ENCODE data around the gene C1QB. TPM values are rescaled to one million over a fixed set of nuclear protein-coding genes. Genes with fewer than 3 reads are reported as not detected.

C1QB gene
- total and polyA plus RNA-seq, 2 donors (not counting 1 experiment from before 2014, with no cell fraction given), result 0.16 TPM; not detected in 1

- Mint-ChIP-seq H3K27me3 (peaks cover 19% of the 10 kb centered on the region), H3K4me1 (no peaks in the 10 kb centered on the region), H3K27ac (no peak overlapping the region), H3K9me3 (ENCODE audit: insufficient read depth) (no peaks in the 10 kb centered on the region), H3K4me3 (no peak overlapping the region)
- ChIA-PET POLR2A (no interaction called here), CTCF (interaction anchor here (0.7 to 1.6 kb wide), 2 partner anchors 59 to 218 kb away, joined by 3 to 9 read pairs; no protein-coding TSS in a partner anchor)
- no peaks in the 10 kb centered on the region for H3K79me2 ChIP-seq (ENCODE audit: control insufficient read depth, insufficient read depth, low read length)
- intact Hi-C loops (cut with micrococcal nuclease), result no loop called here
- peaks cover 0 to 24% (median 0%) of the 10 kb centered on the region in 4 experiments for H3K27me3 ChIP-seq (replicated peaks in 1 of 4; ENCODE audit: control extremely low read depth in 1 of 4, control insufficient read depth in 3 of 4, insufficient read depth in 4 of 4, low read length in 3 of 4)
- H3K9me3 ChIP-seq (ENCODE audit: control extremely low read depth in 1 of 3, control insufficient read depth in 2 of 3, insufficient read depth in 1 of 3, low read length in 2 of 3), result peaks cover 0 to 15% (median 0%) of the 10 kb centered on the region in 3 donors
- TF ChIP-seq CTCF (IDR thresholded peaks at IDR 0.05), result no peak
- no peak for TF ChIP-seq EZH2 (IDR thresholded peaks at IDR 0.05; ENCODE audit: borderline replicate concordance, insufficient read depth, low read depth, low read length, poor library complexity, severe bottlenecking)
- H3K36me3 ChIP-seq (replicated peaks in 1 of 2; ENCODE audit: control extremely low read depth in 1 of 2, control insufficient read depth in 1 of 2, extremely low read depth in 1 of 2, insufficient read depth in 2 of 2, low read length in 1 of 2), result no peaks in the 10 kb centered on the region
- no peak overlapping the region for H3K4me3 ChIP-seq (ENCODE audit: control extremely low read depth in 1 of 5, extremely low read depth in 1 of 5, insufficient read depth in 1 of 5, low read depth in 2 of 5, low read length in 4 of 5)
- H3K27ac ChIP-seq (ENCODE audit: low read length in 2 of 2), result no peak overlapping the region
- peaks cover 0 to 4% of the 10 kb centered on the region in 2 donors for H3K4me1 ChIP-seq (ENCODE audit: control insufficient read depth in 2 of 2, insufficient read depth in 2 of 2, low read length in 2 of 2)
- no peak overlapping the region for H3K4me2 ChIP-seq (replicated peaks; ENCODE audit: low read depth, low read length, poor library complexity, severe bottlenecking)
- no peaks in the 10 kb centered on the region for H4K20me1 ChIP-seq (ENCODE audit: control insufficient read depth, insufficient read depth, low read length, poor library complexity, severe bottlenecking)
- H3K9ac ChIP-seq (ENCODE audit: low read length), result no peak overlapping the region
- DNase-seq, result no peak
- H2AFZ ChIP-seq (ENCODE audit: insufficient read depth, low read depth, low read length, poor library complexity, severe bottlenecking), result no peak overlapping the region
- 21% methylated on average over 5 of the region's 8 CpGs for WGBS (ENCODE audit: insufficient coverage)
- no peak for ATAC-seq (ENCODE audit: low read depth)
Measured at GRCh38 chr1:22639286-22639685, 13.8 kb upstream of the C1QB start.

DNA sequence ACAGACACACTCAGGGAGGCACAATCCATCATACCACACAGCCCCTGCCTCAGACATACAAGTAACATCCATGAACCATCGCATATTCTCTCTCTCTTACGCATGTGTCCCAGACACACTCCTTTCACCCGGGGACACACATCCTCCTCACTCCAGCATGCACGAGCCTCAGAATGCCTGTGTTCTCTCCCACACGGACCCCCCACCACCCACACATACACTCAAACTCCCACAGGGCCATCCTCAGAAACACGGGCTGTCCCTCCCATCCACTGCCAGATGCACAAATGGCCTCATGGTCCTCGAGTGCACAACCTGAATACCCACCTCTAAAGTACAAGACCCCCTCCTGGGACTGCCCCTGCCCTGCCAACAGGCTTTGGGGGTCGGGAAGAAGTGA is 11.8 kb upstream of the C1QB start:
- Mint-ChIP-seq H3K9me3 (ENCODE audit: insufficient read depth) (no peaks in the 10 kb centered on the region), H3K4me1 (no peaks in the 10 kb centered on the region), H3K4me3 (no peak overlapping the region), H3K27me3 (peaks cover 24% of the 10 kb centered on the region), H3K27ac (no peak overlapping the region)
- no peak overlapping the region for H3K4me2 ChIP-seq (replicated peaks; ENCODE audit: low read depth, low read length, poor library complexity, severe bottlenecking)
- H3K79me2 ChIP-seq (ENCODE audit: control insufficient read depth, insufficient read depth, low read length), result no peaks in the 10 kb centered on the region
- CTCF ChIA-PET, result interaction anchor here (1.1 to 3.2 kb wide), 4 partner anchors 46 to 510 kb away, joined by 3 to 26 read pairs (median 6); no protein-coding TSS in a partner anchor
- ATAC-seq (ENCODE audit: low read depth), result no peak
- TF ChIP-seq EZH2 (IDR thresholded peaks at IDR 0.05; ENCODE audit: borderline replicate concordance, insufficient read depth, low read depth, low read length, poor library complexity, severe bottlenecking) (no peak), CTCF (IDR thresholded peaks at IDR 0.05) (no peak)
- H3K36me3 ChIP-seq (replicated peaks in 1 of 2; ENCODE audit: control extremely low read depth in 1 of 2, control insufficient read depth in 1 of 2, extremely low read depth in 1 of 2, insufficient read depth in 2 of 2, low read length in 1 of 2), result no peaks in the 10 kb centered on the region
- 70% methylated on average over 8 of the region's 8 CpGs for WGBS (ENCODE audit: insufficient coverage)
- H3K4me3 ChIP-seq (ENCODE audit: control extremely low read depth in 1 of 5, extremely low read depth in 1 of 5, insufficient read depth in 1 of 5, low read depth in 2 of 5, low read length in 4 of 5), result no peak overlapping the region
- no peak for DNase-seq
- POLR2A ChIA-PET, result no interaction called here
- intact Hi-C loops (cut with micrococcal nuclease), result no loop called here
- peaks cover 0 to 24% (median 0%) of the 10 kb centered on the region in 4 experiments for H3K27me3 ChIP-seq (replicated peaks in 1 of 4; ENCODE audit: control extremely low read depth in 1 of 4, control insufficient read depth in 3 of 4, insufficient read depth in 4 of 4, low read length in 3 of 4)
- H3K9ac ChIP-seq (ENCODE audit: low read length), result no peak overlapping the region
- H3K4me1 ChIP-seq (ENCODE audit: control insufficient read depth in 2 of 2, insufficient read depth in 2 of 2, low read length in 2 of 2), result peaks cover 0 to 4% of the 10 kb centered on the region in 2 donors
- no peaks in the 10 kb centered on the region for H4K20me1 ChIP-seq (ENCODE audit: control insufficient read depth, insufficient read depth, low read length, poor library complexity, severe bottlenecking)
- H2AFZ ChIP-seq (ENCODE audit: insufficient read depth, low read depth, low read length, poor library complexity, severe bottlenecking), result no peak overlapping the region
- no peak overlapping the region for H3K27ac ChIP-seq (ENCODE audit: low read length in 2 of 2)
- H3K9me3 ChIP-seq (ENCODE audit: control extremely low read depth in 1 of 3, control insufficient read depth in 2 of 3, insufficient read depth in 1 of 3, low read length in 2 of 3), result peaks cover 0 to 5% (median 0%) of the 10 kb centered on the region in 3 donors

All from B cell (primary cell).